HG03457 (cell line): ENCODE data around the gene RPTOR.

Experiments used
- ATAC-seq: cut with Tn5 transposase; IDR thresholded peaks from one replicate; pipeline ENCODE4 v1.9.1; 2021; ENCODE audit warnings: moderate number of reproducible peaks; ENCODE audit not compliant: unreplicated experiment

Gene RPTOR

GRCh38 chr17:80948019-80948975, 403.7 kb downstream of the RPTOR start:
- no peak for ATAC-seq

GRCh38 chr17:80948976-80949450, 404.4 kb downstream of the RPTOR start:
- ATAC-seq: no peak

- no peak for ATAC-seq
These were observed 405.1 kb downstream of the RPTOR start for GRCh38 chr17:80949451-80950421.

- no peak for ATAC-seq
These were observed 406.0 kb downstream of the RPTOR start for GRCh38 chr17:80950466-80951120.

- ATAC-seq: no peak
These were observed 406.8 kb downstream of the RPTOR start for GRCh38 chr17:80951121-80952090.

- no peak for ATAC-seq
These were observed 407.7 kb downstream of the RPTOR start for GRCh38 chr17:80952291-80952690.

GRCh38 chr17:80953471-80954315, 409.1 kb downstream of the RPTOR start:
- no peak for ATAC-seq

- no peak for ATAC-seq
These were observed 410.4 kb downstream of the RPTOR start for GRCh38 chr17:80955078-80955477.

- no peak for ATAC-seq
These were observed 411.1 kb downstream of the RPTOR start for GRCh38 chr17:80955671-80956280.

GRCh38 chr17:80956321-80957190, 411.9 kb downstream of the RPTOR start:
- no peak for ATAC-seq

GRCh38 chr17:80957461-80957941, 412.9 kb downstream of the RPTOR start:
- no peak for ATAC-seq

- ATAC-seq: no peak
These were observed 414.8 kb downstream of the RPTOR start for GRCh38 chr17:80959330-80960036.

- ATAC-seq: no peak
These were observed 415.6 kb downstream of the RPTOR start for GRCh38 chr17:80960037-80960796.

GRCh38 chr17:80960797-80961452, 416.3 kb downstream of the RPTOR start:
- no peak for ATAC-seq
